Right lobe of liver (tissue), 4 donors: ENCODE measurements around the gene REXO5.

Experiments used
- POLR2A ChIP-seq: fragments of 450-650 bp; IDR thresholded peaks from one replicate; pipeline ENCODE4 v1.6.1; 2017; ENCODE audit warnings: antibody characterized with exemption, mild to moderate bottlenecking
- TF ChIP-seq, protein P1 (sequence below), 4 donors: fragments of 200-600 bp in 3 of 4; fragments of 450-650 bp in 1 of 4; IDR thresholded peaks; one replicate each; pipeline versions ENCODE4 v1.5.1 to v1.8.0; 2016 to 2022; ENCODE audit warnings: antibody characterized with exemption in 4 of 4, mild to moderate bottlenecking in 2 of 4
- donor health status: DM: no; HTN: no; CAD: no.
- donor health status: DM: no; HTN: no; CAD: no.
- donor health status: DM: no; HTN: yes; CAD: no.

DNA sequence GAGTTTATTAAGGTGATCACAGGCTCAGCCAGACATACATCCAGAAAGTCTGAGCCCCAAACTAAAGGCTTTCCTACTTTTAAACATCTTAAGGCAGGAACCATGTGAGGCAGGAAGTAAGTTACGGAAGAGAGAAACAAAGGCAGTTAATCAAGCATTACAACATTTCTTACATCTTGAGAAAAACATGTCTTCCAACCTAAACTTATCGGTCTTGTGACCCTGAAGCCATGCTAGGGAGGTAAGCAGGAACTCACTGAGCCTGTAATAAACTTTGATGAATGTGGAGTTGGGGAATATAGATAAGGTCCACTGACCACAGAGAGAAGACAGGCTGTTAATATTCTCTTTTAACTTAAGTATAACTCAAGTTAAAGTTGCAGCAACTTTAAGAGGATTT lies 46.0 kb upstream of the REXO5 start:
- TF ChIP-seq, protein P1, sequence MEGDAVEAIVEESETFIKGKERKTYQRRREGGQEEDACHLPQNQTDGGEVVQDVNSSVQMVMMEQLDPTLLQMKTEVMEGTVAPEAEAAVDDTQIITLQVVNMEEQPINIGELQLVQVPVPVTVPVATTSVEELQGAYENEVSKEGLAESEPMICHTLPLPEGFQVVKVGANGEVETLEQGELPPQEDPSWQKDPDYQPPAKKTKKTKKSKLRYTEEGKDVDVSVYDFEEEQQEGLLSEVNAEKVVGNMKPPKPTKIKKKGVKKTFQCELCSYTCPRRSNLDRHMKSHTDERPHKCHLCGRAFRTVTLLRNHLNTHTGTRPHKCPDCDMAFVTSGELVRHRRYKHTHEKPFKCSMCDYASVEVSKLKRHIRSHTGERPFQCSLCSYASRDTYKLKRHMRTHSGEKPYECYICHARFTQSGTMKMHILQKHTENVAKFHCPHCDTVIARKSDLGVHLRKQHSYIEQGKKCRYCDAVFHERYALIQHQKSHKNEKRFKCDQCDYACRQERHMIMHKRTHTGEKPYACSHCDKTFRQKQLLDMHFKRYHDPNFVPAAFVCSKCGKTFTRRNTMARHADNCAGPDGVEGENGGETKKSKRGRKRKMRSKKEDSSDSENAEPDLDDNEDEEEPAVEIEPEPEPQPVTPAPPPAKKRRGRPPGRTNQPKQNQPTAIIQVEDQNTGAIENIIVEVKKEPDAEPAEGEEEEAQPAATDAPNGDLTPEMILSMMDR (IDR thresholded peaks at IDR 0.05), result no peak
- no peak for TF ChIP-seq POLR2A
